Stimulated activated naive CD8-positive, alpha-beta T cell treated with anti-CD3 and anti-CD28 coated beads, Interleukin-15, amount 100 ng/mL, for 72 hours (primary cell): ENCODE measurements around the gene ZFYVE9.

ENCODE experiments used
- ATAC-seq: fragments of 150-1000 bp; cut with Tn5 transposase; 2 replicates; pipeline ENCODE4 v1.10.0; 2021; ENCODE audit warnings: mild to moderate bottlenecking, moderate library complexity
- DNase-seq, 2 donors: peaks; one replicate each; pipeline ENCODE4 v3.0.0; 2021 to 2022
- H3K27ac Mint-ChIP-seq, 2 donors: one replicate each; pipeline ENCODE4 v1.8.0; 2022; ENCODE audit warnings: mild to moderate bottlenecking in 2 of 2, mixed read lengths in 2 of 2, moderate library complexity in 2 of 2
- H3K27me3 Mint-ChIP-seq: one replicate; pipeline ENCODE4 v1.8.0; 2022; ENCODE audit warnings: mixed read lengths
- H3K4me1 Mint-ChIP-seq: one replicate; pipeline ENCODE4 v1.8.0; 2022; ENCODE audit warnings: mild to moderate bottlenecking, mixed read lengths
- H3K4me3 Mint-ChIP-seq, 2 donors: one replicate each; pipeline ENCODE4 v1.8.0; 2022; ENCODE audit warnings: mild to moderate bottlenecking in 2 of 2, mixed read lengths in 2 of 2, moderate library complexity in 1 of 2
- H3K9me3 Mint-ChIP-seq, 2 donors: one replicate each; pipeline ENCODE4 v1.8.0; 2022; ENCODE audit warnings: mixed read lengths in 2 of 2

Gene ZFYVE9

GRCh38 chr1:52393174-52393573, 251.3 kb downstream of the ZFYVE9 start:
- Mint-ChIP-seq H3K4me3 (no peak overlapping the region), H3K27me3 (no peaks in the 10 kb centered on the region), H3K27ac (no peak overlapping the region), H3K9me3 (no peaks in the 10 kb centered on the region), H3K4me1 (no peaks in the 10 kb centered on the region)
- no peak for ATAC-seq
- DNase-seq = no peak
